HG03565 (cell line): ENCODE results near the gene UPK3A.

ENCODE experiments used
- ATAC-seq: cut with Tn5 transposase; IDR thresholded peaks from one replicate; pipeline ENCODE4 v1.9.1; 2021; ENCODE audit warnings: mild to moderate bottlenecking, moderate library complexity; ENCODE audit not compliant: unreplicated experiment

Gene UPK3A

DNA sequence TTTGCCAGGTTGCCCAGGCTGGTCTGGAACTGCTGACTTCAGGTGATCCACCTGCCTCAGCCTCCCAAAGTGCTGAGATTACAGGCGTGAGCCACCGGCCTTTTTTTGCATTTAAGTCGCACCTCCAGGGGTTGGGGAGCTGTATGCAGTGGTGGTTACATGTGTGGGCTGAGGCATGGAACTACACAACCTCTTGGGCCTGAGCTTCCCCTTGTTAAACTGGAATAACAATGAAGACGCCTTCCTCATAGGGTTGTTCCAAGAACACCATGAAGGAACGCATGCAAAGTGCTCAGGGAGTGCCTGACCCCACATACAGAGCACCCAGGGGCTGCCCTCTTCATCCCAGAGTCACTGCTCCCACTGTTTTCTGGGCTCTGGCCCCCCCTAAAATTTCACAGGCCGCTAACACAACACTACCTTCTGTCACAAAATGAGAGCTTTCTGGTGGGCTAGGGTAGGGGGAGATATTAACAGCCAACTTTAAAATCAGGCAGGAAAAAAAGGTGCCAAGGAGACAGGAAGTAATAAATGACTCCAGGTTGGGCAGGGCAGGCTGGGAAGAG, 23.7 kb downstream of the UPK3A start:
- no peak for ATAC-seq

DNA sequence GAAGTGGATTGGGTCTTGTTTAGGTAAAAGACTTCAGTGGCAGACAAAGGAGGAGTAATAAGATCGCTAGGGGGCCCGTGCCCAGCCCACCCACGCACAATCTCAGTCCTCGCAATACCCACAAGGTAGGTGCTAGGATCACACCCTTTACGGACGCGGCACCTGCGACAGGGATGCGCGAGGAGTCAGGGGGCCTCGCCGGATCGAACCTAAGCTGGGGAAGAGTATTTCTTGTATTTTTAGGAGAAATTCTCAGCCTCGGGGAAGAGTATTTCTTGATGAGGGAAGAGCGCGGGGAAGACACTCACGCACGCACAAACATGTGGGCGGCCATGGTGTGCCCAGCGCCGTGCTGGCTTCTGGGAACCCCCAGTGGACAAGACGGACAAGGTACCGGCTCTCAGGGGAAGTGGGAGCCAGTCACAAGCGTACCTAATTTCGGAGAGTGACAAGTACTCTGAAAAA, 24.2 kb downstream of the UPK3A start:
- no peak for ATAC-seq

DNA sequence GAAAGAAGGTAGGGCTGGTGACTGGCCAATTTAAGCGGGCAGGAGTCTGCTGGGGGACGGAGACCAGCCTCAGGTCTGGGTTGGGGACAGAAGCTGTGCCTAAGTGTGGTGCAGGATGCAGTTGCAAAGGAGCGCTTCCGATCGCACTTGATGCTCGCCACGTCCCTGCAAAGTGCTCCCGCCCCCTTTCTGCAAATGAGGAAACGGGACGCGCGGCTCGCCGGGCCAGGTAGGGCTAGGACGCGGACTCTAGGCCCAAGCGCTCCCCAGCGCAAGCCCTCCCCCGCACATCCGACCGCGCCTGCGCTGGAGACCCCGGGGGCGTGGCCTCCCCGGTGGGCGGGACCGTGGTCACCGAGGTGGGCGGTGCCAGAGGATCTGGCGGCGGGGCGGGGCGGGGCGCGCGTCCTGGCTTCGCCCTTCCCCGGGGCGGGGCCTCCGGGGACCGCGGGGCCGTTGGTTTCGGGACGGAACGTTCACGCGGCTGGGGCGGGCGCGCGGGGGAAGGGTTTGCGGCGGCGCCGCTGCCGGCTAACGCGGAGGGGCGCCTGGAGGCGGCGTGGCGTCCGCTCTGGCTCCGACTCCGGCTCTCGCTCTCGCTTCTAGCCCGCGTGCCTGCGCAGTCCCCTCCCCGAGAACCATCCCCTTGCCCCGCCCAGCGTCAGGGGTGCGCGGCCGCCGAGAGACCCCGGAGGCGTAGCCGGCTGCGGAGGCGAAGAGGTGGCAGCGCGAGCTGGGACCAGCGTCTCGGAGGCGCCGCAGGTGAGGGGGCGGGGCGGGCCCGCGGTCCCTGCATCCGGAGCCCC, 24.9 kb downstream of the UPK3A start, which contains the start of gene FAM118A:
FAM118A (plus strand) TSS at position 513 of the 806 bp plus-strand sequence. CDS start 12,446 bp downstream, outside the sequence.
- ATAC-seq = peak; percentile 69

DNA sequence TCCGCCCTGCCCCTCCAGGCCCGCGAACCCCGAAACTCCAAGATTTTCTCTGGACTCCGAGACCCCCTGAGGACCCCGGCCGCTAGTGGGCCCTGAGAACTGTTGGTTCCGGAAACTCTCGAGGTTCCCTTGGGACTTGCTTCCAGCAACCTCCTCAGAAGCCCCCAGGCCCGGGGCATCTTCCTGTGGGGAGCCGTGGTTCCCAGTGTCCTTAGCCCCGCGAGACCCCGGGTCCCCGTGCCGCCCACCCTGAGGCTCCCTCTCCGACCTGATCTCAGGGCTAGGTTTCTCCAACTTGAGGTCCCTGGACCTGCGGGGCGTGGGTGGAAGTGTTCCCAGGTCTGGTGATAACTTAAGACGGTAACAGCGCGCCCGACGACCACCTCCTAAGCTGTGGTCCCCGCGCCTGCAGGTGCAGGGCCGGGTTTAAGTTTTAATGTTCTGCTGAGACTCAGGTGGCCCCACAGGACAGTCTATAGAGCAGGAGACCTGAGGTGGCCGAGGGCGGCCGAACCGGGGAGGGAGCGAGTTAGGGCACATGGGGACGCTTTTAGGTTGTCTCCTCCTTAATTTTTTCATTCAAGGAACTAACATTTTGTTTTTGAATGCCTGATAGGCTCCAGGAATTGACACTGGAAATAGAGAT, 25.7 kb downstream of the UPK3A start:
- ATAC-seq = no peak

DNA sequence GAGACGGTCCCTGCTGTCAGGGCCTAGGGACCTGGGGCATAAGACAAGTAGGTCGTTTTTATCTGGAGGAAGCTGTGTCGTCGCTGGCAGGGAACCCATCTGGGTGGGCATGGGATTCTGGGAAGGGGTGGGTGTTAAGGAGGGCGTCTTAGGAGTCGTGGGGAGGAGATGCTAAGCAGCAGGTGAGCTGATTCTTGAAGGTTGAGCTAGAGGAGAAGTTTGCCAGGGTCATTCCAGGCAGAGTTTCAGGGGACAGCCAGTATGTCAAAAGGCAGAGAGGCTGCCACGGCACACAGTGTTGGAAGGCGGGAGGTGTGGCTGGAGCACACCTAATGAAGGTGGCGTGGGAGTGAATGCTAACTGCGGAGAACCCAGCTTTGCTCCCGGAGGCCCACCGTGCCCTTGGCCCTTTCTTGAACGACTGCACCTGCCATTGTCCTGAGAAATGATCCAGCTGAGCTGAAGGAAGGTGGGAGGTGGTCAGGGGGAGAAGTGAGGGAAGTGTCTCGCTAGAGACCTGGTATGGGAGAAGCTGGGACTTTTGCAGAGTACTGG, 26.3 kb downstream of the UPK3A start:
- ATAC-seq = no peak

DNA sequence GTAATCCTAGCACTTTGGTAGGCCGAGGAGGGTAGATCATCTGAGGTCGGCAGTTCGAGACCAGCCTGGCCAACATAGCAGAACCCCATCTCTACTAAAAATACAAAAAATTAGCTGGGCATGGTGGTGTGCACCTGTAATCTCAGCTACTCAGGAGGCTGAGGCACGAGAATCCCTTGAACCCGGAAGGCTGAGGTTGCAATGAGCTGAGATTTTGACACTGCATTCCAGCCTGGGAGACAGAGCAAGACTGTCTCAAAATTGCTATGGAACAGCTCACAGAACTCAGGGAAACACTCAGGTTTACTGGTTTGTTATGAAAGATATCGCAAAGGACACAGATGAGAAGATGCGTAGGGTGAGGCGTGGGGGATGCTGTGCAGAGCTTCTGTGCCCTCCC, 27.7 kb downstream of the UPK3A start:
- ATAC-seq = no peak

DNA sequence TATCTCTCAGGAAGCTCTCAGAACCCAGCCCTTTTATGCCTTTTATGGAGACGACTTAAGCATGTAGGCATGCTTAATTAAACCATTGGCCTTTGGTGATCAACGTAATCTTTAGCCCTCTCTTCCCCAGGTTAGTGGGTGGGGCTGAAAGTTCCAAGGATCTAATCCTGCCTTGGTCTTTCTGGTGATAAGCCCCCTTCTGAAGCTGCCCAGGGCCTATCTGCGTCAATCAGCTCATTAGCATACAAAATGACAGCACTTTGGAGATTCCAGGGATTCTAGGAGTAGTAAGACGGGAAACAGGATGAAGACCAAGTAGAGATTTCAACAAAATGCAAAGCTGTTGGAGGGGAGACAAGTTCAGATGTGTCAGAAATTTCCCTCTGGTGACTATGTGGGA, 28.1 kb downstream of the UPK3A start:
- no peak for ATAC-seq

DNA sequence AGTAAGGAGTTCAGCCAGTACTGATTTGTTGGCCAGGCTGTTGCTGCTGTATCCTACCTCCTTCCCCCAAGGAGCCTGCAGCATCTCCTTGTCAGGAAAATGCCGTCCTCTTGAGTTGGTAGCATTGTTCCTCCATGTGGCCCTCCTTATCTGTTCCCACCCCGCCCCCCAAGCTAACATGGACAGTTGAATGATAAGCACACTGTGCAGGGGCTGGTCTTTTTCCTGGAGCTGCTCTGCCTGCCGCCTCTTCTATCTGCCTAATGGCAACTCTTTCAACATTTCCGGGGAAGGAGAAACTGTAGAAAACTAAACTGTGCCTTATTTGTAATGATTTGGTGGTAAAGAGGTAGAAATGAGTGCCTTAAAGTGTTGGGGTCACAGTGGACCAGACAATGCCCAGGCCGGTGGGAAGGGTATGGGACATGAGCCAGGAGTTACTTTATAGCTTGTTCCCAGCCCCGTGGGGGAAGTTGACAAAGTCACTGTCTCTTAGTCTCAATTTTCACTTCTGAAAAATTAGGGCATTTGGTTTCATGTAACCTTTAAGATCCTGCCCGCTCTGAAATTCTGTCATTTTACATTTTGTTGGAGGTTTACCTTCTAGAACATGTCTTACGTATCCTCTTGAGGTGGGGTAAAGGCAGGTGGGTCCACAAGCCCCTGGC, 29.4 kb downstream of the UPK3A start:
- no peak for ATAC-seq

DNA sequence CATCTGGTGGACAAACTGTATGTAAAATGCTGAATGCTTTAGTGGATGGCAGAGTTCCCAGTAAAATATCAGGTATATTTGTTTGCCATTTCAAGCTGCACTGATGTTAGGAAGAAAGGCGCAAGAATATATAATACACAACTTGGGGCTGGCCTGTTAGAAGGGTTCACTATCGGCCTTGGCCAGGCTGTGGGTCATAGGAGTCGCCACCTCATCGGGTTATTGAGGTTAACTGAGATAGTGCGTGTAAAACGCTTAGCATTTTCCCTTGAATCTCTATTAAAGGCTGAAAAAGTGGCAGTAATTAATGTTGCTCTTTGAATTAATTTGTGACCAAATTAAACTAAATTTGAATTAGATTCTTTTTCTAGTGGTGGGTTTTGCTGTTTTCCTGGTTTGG, 30.0 kb downstream of the UPK3A start:
- no peak for ATAC-seq

DNA sequence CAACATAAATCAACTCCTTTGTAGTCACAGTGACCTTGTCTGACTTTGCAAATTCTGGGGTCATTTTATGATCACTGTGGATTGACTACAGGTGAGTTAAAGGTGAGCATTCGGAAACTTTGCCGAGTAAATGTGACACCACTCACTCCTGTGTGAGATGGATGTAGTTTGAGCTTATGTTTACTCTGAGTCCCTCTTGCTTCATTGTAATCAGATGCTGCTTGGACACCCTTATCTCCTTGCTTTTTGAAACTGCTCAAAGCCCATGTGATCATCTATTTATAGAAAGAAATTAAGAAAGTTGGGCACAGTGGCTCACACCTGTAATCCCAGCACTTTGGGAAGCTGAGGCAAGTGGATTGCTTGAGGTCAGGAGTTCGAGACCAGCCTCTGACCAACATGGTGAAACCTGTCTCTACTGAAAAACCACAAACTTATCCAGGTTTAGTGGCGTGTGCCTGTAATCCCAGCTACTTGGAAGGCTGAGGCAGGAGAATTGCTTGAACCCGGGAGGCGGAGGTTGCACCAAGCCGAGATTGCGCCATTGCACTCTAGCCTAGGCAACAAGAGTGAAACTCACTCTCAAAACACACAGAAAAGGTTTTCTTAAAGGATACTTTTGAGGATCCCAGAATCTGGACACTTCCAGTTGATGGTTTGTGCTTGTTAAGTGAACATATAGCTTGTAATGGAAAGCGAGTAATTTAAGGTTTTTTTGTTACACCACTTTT, 32.2 kb downstream of the UPK3A start:
- ATAC-seq = no peak

DNA sequence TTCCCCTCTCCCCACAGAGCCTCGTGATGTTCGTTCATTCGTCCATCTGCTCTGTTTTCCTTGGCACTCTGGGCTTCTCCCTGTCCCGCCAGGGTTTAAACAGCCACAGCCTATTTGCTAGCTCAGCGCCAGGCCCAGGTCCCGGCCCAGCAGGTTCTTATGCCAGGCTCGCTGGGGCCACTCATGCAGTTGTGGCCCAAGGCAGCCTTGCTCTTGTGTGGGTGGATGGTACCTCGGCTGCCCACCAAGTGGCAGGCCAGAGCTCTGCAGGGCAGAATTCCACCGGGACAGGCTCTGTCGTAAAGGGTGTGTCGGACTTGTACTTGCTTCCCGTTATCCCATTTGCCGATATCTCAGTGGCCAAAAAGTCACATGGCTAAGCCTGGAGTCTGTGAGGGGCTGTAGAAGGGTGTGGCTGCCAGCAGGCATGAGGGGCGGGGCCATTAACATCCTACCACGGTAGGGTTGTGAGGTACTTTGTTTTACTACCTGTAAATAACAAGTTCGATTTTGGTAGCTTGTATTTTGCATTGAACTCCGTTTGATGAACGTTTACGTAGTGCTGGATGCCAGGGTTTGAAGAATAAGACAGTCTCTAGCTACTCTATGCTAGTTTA, 32.9 kb downstream of the UPK3A start:
- ATAC-seq = no peak

DNA sequence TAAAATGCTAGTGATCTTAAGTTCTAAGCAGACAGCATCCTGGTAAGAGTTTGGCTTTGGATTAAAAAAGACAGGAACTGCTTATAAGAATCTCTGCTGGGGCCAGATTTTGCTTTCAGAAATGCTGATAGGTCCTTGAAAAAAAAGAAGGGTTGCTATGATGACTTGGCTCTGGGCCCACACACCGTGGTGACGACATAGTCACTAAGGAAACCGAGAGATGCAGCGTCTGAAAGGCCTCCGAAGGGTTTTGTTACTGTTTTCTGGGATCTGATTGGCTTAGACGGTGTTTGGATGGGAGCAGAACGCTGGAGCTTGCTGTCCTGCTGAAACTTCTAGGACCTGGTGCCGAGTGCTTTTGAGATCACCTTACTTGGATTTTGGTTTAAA, 33.4 kb downstream of the UPK3A start:
- no peak for ATAC-seq

DNA sequence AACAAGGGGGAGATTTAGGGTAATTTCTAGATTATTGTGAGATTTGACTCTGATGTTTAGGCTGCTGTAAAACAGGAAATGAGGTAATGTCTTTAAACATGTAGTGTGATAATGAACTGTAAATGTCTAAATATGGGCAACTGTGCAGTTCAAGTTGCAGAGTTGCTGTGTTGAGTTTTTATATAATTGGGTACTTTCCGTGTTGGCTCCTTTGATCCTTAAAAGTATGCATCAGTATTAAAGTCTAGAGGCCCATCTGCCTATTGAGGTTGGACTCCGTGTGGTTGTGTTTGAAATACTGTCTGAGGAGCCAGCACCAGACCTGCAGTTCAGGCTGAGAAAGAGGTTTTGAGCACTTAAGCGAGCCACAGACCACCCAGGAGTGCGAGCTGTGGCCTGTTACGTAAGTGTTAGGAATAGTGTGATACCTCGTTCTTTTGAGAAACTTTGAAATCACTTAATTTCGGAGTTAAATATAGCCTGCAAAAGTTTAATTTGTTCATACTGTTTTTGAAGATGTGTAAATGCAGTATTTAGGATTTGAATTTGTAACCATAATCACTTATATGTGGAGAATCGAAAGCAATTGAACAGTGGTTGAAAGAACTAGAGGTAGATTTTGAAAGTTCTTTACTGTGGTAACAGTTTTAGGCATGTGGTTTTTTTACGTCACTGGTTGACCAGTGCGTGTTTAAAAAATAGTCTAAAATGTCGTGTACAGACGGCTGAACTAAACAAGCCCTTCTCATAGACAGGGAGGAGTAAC, 34.0 kb downstream of the UPK3A start:
- ATAC-seq = no peak

DNA sequence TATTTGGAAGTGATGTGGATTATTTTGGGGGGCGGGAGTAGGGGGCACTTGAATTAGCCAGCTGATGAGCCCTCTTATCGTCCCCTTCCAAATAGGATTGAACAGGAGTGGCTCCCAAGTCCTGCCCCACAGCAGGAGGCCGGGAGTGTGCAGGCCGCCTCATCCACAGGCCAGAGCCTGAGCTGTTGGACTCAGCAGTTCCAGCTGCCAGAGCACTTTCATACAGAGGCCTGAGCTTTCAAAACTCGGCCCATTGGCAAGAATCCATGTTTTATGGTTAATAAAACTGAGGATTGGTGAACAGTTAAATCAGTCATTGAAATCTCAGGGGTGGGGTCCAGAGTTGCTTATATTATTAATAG, 34.6 kb downstream of the UPK3A start:
- ATAC-seq = no peak

DNA sequence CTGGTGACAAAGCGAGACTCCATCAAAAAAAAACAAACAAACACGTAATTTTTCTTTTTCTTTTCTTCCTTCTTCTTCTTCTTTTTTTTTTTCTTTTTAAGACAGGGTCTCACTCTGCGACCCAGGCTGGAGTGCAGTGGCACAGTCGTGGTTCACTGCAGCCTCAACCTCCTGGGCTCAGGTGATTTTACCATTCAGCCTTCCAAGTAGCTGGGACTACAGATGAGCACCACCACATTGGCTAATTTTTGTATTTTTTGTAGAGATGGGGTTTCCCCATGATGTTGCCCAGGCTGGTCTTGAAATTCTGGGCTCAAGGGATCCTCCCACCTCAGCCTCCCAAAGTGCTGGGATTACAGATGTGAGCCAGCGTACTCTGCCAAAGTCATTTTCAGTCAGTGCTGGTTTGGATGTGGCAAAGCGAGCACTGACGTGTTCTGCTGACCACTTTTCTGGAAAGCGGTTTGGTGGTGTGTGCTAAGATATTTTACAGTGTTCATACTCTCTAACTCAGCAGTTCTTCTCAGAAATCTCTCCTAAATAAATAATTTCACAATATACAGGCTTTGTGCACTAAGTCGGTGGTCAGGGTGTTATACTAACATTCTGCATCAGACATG, 35.7 kb downstream of the UPK3A start:
- no peak for ATAC-seq

DNA sequence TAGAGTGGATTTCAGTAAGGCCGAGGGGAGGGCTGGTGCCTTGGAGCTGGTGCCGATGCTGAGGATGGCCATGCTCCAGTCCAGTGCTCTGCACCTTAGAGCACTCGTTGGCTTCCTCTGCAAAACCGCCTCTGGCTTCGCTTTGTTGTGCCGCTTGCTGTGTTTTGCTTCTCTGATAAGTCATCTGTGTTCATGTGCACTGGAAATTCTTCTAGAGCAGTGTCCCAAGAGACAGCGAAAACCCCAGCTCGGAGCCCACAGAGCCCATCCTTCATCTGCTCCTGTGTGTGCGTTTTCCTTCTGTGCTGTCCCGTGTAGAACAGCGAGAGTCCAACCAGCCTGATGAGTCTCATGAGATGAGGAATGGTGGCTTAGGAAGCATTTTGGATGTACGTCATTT, 37.1 kb downstream of the UPK3A start:
- ATAC-seq = no peak

DNA sequence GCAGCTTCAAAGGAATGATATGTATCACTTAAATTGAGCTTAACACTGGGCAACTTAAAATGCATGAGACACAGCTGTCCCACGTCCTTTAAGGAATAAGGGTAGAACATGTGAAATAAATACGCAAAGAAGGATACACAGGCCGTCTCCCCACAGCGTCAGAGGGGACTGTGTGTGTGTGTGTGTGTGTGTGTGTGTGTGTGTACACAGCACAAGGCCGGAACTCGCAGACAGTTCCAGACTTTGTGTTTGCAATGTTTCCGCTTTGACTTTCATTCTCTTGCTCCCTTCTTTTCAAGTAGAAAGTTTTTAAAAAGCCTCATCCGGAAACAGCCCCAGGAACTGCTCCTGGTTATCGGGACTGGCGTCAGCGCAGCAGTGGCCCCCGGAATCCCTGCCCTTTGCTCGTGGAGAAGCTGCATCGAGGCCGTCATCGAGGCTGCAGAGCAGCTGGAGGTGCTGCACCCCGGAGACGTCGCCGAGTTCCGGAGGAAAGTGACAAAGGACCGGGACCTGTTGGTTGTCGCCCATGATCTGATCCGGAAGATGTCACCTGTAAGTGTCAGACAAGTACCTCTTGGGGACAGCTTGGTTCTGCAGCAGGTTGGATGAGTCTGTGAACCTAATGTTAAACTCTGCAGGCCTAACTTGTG, 38.2 kb downstream of the UPK3A start:
- no peak for ATAC-seq

DNA sequence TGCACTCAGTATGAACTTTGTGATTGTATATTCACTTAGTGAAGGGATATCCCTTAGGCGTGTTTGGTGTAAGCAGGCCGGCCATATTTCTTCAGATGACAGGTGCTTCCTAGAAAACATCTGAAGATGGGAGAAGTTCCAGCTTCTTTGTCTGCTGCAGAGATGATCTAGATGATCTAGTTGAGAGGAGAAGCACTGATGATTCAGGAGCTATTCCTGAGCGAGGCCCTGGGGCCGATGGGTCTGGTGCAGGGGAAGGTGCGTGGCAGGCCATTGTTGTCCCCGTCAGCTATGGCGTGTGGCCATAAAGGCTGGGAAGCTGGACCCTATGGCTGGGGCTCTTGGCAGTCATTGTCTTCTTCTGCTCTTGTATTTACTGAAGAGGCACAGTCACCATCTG, 38.9 kb downstream of the UPK3A start:
- ATAC-seq = no peak

DNA sequence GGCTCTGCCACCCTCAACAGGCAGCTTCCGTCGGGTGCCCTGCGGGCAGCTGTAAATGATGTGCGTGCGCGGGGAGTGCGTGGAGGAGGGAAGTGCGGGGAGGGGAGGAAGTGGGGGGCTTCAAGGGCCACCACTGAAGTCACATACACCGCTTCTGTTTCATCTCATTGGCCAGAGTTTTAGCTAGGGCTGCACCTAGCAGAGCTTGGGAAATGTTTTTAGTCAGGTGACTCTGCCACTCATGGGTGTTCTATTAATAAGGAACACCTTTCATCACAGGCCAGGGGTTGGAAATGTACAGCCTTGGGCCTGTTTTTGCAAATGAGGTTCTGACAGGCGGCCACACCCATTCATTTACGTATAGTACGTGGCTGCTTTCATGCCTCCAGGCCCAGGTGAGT, 39.6 kb downstream of the UPK3A start:
- ATAC-seq = no peak
